Prostate gland (tissue), 2 donors: ENCODE data around the gene SEC24C.

Experiments
- POLR2A ChIP-seq: fragments of 450-650 bp; IDR thresholded peaks from one replicate; pipeline ENCODE4 v1.6.1; 2016; ENCODE audit warnings: antibody characterized with exemption, mild to moderate bottlenecking
- POLR2AphosphoS5 ChIP-seq: sonication (generic); formaldehyde crosslinking; IDR thresholded peaks from one replicate; pipeline ENCODE4 v1.6.1; 2017; ENCODE audit warnings: antibody characterized with exemption
- TF ChIP-seq, protein P1 (sequence below), 4 experiments: fragments of 200-600 bp in 2 of 4; fragments of 450-650 bp in 2 of 4; sonication (generic) in 2 of 4; IDR thresholded peaks; 1 replicate in 3 of 4; 2 replicates in 1 of 4; pipeline ENCODE4 v1.5.1; 2016 to 2019; ENCODE audit warnings: antibody characterized with exemption in 4 of 4, mild to moderate bottlenecking in 2 of 4, moderate library complexity in 2 of 4

DNA sequence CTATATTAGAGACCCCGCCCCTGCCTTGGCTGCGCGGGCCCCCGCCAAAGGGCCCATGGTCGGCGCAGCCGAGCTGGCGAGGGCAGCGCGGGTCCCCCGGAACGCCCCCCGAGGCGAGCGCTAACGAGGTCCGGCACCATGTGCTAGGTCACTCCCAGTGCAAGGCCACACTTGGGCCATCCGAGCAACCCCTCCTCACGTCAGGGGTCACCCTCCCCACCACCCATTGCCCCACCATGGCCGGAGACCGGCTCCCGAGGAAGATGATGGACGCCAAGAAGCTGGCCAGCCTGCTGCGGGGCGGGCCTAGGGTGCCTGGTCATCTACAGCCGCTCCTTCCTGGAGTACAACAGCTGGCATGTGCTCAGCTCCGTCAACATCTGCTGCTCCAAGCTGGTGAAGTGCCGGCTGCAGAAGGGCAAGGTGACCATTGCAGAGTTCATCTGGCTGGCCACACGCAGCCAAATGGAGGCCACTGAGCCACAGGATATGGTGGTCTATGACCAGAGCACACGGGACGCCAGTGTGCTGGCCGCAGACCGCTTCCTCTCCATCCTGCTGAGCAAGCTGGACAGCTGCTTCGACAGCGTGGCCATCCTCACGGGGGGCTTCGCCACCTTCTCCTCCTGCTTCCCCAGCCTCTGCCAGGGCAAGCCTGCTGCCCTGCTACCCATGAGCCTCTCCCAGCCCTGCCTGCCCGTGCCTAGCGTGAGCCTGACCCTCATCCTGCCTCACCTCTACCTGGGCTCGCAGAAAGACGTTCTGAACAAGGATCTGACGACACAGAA, 12.4 kb upstream of the SEC24C start:
- TF ChIP-seq, protein P1, sequence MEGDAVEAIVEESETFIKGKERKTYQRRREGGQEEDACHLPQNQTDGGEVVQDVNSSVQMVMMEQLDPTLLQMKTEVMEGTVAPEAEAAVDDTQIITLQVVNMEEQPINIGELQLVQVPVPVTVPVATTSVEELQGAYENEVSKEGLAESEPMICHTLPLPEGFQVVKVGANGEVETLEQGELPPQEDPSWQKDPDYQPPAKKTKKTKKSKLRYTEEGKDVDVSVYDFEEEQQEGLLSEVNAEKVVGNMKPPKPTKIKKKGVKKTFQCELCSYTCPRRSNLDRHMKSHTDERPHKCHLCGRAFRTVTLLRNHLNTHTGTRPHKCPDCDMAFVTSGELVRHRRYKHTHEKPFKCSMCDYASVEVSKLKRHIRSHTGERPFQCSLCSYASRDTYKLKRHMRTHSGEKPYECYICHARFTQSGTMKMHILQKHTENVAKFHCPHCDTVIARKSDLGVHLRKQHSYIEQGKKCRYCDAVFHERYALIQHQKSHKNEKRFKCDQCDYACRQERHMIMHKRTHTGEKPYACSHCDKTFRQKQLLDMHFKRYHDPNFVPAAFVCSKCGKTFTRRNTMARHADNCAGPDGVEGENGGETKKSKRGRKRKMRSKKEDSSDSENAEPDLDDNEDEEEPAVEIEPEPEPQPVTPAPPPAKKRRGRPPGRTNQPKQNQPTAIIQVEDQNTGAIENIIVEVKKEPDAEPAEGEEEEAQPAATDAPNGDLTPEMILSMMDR (IDR thresholded peaks at IDR 0.05), result no peak
- TF ChIP-seq POLR2AphosphoS5, result no peak
- no peak for TF ChIP-seq POLR2A
